Stimulated activated CD8-positive, alpha-beta memory T cell treated with anti-CD3 and anti-CD28 coated beads, Interleukin-2, amount 100 ng/mL, for 1 hour (primary cell): ENCODE measurements around the gene HSPA2.

Experiments
- DNase-seq, 2 donors: peaks; one replicate each; pipeline ENCODE4 v3.0.0-alpha.2; 2020; ENCODE audit warnings: low read depth in 2 of 2

HSPA2 gene

DNA sequence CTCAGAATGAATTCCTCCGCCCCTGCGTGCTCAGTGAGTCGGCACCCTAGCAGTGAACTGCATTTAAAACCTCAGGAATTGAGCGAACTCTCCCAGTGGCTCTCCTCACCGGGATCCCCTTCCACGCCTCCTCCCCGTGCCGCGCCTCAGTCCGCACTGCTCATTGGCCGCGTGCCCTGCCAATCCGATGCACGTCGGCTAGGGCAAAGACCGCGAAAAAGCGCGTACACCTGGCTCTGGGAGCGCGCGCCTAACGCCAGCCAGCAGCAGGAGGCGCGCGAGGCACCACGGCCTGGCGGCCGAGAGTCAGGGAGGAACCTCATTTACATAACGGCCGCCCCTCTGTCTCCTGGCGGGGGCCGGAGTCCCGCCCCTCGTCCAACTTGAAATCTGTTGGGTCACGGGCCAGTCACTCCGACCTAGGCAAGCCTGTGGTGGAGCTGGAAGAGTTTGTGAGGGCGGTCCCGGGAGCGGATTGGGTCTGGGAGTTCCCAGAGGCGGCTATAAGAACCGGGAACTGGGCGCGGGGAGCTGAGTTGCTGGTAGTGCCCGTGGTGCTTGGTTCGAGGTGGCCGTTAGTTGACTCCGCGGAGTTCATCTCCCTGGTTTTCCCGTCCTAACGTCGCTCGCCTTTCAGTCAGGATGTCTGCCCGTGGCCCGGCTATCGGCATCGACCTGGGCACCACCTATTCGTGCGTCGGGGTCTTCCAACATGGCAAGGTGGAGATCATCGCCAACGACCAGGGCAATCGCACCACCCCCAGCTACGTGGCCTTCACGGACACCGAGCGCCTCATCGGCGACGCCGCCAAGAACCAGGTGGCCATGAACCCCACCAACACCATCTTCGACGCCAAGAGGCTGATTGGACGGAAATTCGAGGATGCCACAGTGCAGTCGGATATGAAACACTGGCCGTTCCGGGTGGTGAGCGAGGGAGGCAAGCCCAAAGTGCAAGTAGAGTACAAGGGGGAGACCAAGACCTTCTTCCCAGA lies at the start of gene HSPA2:
Gene HSPA2, plus strand, starts transcription at position 534 of the 995 bp plus-strand sequence. Its CDS starts 109 bp downstream, at position 643.
- peak; percentile 84 to 85 for DNase-seq

DNA sequence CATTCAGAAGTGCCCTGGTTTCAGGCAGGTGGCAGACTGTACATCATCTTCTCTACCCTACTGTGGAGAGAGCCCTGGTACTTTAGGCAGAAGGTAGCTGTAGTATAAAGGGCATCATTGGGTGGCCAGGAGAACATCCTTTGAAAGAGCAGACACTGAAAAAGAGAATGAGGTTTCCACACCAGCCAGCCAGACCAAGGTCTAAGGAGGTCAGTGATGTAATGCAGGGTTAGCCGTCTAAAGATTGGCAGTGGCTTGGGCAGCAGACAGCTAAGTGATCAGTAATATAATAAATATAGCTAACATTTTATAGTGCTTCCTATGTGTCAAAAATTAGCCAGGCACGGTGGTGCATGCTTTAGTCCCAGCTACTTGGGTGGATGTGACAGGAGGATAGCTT lies 48.9 kb upstream of the HSPA2 start:
- DNase-seq, result no peak

DNA sequence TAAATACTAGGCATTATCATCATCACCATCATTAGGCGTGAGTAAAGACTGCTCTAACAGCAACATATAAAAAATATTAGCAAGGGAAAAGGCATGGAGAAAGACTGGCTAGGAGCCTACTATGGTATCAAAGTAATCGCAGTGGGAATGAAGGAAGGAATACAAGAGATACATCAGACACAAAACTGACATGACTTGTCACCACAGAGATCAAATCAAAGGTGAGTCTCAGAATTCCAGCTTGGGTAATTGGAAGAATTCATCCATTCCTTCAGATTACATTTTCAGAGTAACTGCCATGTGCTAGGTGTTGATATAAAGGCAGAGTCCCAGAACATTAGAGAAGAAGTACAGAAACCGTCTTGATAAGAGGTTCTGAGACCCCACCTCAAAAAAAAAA lies 47.1 kb upstream of the HSPA2 start:
- no peak for DNase-seq

- no peak for DNase-seq
Measured at GRCh38 chr14:64495252-64495651, 45.3 kb upstream of the HSPA2 start.

- DNase-seq, result no peak
Measured at GRCh38 chr14:64496764-64497163, 43.8 kb upstream of the HSPA2 start.

- DNase-seq, result no peak
Measured at GRCh38 chr14:64500088-64500487, 40.5 kb upstream of the HSPA2 start.

DNA sequence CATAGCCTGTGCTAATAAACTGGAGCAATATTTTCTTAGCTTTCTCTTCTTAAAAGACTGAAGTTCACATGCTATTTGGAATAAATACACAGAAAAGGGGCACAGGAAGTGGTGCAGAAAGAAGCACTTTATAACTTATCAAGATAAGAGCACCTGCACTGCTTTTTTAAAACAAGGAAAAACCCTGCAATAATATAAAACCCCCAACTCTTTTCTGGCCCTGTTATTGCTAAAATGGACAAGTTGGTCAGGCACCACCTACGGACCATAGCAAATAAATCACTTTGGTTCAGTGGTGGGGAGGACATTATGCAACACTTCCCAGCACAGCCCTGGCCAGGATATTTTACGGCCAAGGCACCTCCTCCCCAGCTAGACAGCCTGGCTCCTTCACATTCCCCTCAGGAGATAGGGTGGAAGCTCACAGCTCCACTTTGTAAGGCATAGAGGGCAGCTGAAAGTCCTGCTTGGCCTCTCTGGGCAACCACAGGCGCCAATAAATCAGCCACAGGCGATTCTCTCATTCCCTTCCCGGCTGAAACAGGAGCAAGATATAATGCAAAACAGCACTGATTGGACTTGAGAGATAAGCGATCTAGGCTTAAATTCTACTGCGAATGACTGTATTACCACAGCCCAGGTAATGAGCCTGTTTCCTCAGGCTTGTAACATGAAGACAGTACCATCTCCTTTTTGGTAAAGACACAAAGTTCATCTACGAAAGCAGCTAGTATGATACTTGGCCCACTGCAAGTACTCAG lies 39.0 kb upstream of the HSPA2 start:
- no peak for DNase-seq

- DNase-seq, result no peak
Measured at GRCh38 chr14:64502456-64502855, 38.1 kb upstream of the HSPA2 start.

GRCh38 chr14:64502887-64503433 lies 37.6 kb upstream of the HSPA2 start:
- DNase-seq, result peak in 1 of 2 donors; percentile 14

DNA sequence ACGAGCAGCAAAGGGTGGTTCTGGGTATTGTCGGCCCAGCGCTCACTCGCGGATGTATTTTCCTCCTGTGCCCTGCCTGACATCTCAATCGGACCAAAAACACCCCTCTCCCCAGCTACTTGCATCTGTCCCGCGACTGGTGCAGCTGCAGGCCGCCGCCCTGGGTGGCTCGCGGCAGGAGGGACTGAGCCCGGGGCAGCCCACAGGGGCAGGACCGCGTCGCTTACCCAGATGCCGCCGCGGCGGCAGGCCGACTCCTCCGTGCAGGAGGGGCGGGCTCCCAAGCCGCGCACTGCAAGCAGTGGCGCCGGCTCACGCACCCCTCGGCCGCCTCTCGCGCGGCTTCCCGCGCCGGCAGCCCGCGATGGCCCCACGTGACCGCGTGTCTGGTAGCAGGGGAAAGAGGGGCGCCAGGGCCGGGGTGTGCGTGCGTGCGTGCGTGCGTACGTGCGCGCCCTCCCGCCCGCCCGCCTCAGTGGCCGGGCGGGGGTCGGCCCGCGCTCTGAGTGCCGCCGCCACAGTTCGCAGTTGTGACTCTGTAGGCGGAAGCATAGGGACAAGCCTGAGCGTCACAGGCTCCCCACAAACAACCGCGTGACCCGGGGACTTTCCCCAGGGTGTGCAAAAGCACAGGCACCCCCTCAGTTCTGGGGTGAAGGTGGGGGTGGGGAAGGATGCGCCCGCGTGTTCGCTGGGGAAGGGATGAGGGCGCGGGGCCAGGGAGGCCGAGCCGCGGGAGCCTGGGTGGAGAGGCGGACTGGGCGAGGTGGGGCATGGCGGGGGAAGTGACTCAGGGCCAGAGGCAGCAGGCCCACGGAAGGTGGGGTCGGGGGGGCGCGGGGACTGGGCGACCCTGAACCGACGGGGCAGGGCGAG lies 36.9 kb upstream of the HSPA2 start, which contains the start of gene ZBTB25:
Gene ZBTB25, minus strand, starts transcription at position 405 of the 876 bp plus-strand sequence. CDS start 13,305 bp downstream, outside the sequence.
- DNase-seq, result peak; percentile 90

DNA sequence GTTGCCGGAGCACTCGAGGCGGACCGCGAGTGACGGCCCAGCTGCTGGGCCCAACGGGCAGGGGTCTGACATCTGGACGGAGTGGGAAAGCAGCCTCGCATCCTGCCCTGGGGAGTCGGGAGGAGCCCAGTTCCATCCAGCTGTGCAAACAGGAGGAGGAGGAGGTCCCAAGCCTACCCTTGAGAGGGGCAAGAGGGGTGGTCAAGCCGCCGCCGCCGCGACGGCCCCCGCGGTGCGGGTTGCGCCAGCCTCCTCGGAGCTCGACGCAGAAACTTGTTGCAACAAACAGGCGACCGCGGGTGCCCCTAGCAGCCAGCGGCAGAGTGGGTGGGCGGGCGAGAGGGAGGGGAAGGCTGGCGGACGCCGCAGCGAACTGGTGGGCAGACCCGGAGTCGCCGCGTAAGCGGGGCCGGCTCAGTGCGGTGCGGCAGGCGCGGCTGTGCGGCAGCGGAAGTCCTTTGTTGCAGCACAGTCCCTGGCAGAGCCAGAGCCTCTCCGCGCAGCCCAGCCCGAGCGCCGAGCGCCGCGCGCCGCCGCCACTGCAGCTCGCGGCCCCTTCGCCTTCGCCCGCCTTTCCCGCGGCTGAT lies 36.1 kb upstream of the HSPA2 start, which contains the start of gene ZBTB1:
Gene ZBTB1, plus strand, starts transcription at position 461 of the 587 bp plus-strand sequence. CDS start 16,735 bp downstream, outside the sequence.
- peak; percentile 72 to 73 for DNase-seq

- DNase-seq, result peak; percentile 64 to 72
Measured at GRCh38 chr14:64504897-64505794, 35.4 kb upstream of the HSPA2 start.

GRCh38 chr14:64506721-64507120 lies 33.8 kb upstream of the HSPA2 start:
- no peak for DNase-seq

DNA sequence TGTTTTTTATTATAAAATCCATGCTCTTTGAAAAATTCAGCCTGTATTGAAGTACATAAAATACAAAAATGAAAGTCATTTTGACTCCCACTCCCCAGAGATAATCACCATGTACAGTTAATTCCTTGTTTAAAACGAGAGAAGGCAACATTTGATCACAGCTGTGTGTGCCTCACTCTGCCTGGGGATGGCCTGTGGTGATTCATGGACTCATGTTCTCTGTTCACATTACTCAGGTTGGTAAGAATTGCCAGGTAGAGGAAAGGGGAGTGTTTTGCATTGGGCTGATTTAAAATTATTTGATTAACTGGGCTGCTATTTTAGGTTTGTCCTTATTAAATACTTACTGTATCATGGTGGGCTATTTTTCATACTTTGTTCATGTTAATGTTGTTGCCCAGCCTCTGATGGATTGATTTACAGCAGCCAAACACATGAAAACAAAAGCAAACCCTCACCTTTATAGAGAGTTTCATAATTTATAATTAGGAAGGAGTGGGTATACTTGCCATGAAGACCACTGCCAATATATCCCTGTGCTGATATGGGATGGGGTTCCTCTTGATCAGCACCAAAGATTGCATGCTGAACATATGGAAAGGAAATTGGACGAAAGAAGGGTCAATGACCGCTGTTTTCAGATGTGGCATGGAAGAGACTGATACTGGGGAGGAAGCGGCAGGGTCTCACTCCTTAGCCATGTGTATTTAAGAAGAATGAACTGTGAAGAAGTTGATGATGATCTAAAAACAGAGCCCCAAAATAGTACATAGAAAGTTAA lies 33.0 kb upstream of the HSPA2 start:
- DNase-seq, result no peak

GRCh38 chr14:64508215-64508776 lies 32.2 kb upstream of the HSPA2 start:
- no peak for DNase-seq

GRCh38 chr14:64509036-64509435 lies 31.5 kb upstream of the HSPA2 start:
- no peak for DNase-seq

DNA sequence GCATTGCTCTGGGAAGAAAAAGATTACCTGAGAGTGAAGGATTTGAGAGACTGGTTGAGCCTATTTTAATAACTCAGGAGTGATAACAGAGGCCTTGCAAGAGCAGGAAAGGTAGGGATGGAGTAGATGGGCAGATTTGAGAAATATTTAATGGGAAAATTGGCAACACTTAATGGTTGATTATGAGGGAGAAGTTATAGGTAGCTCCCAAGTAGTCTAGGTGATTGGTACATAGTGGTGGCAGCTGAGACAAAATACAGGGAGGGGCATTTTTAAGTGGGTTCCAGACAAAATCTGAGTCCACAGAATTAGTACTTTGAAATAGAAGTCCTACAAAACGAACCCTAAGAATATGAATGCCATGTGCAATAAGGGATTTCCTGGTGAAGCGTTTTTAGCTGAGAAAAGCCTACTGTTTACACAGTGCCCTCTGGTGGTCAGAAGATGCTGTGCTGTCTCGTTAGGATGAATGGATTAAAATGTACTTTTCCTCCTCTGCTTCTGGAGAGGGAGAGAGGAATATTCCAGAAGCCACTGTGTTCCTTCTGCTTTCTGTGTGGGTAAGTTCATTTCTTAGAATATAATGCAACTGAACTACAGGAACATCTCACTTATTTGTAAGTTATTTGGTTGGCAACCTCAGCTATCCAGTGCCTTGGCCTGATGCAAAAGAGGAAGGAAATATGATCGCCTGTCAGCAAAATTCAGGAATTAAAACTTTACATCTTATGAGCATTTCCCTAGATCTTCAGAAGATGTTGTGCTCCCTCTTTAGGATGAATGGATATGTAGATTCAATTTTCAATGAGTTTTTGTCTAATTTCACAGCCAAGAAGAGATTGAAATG lies 29.5 kb upstream of the HSPA2 start:
- peak; percentile 42 to 47 for DNase-seq
